Heart left ventricle (tissue), 16 donors: ENCODE measurements around the gene SPINK13. TPM values are rescaled to one million over a fixed set of nuclear protein-coding genes. Genes with fewer than 3 reads are reported as not detected.
"Not testable (repeated sequence)": the region's sequence is repeated elsewhere in the genome, so short reads cannot be mapped to it uniquely, and the experiment has no call there.

Source experiments
- ATAC-seq, 4 donors: fragments of 200-7000 bp; cut with Tn5 transposase; one replicate each; pipeline ENCODE4 v1.9.1; 2020 to 2022; ENCODE audit warnings: moderate library complexity in 4 of 4, mild to moderate bottlenecking in 3 of 4, moderate number of reproducible peaks in 1 of 4
- DNase-seq, 5 donors: peaks; one replicate each; pipeline ENCODE4 v3.0.0-alpha.2; 2020
- H3K27ac ChIP-seq, 12 donors: fragments of 200-600 bp; sonication (generic) in 4 of 12; one replicate each; pipeline versions ENCODE4 v1.5.0 to v1.8.0; 2016 to 2022; ENCODE audit warnings: mild to moderate bottlenecking in 2 of 12
- H3K27me3 ChIP-seq, 9 donors: fragments of 200-600 bp; sonication (generic) in 2 of 9; one replicate each; pipeline versions ENCODE4 v1.5.1 to v1.8.0; 2016 to 2022; ENCODE audit warnings: mild to moderate bottlenecking in 3 of 9
- H3K36me3 ChIP-seq, 9 donors: fragments of 200-600 bp; sonication (generic) in 2 of 9; one replicate each; pipeline versions ENCODE4 v1.5.0 to v1.8.0; 2018 to 2022; ENCODE audit warnings: mild to moderate bottlenecking in 2 of 9
- H3K4me1 ChIP-seq, 12 donors: fragments of 200-600 bp; sonication (generic) in 4 of 12; one replicate each; pipeline versions ENCODE4 v1.5.0 to v1.8.0; 2016 to 2022; ENCODE audit warnings: mild to moderate bottlenecking in 3 of 12
- H3K4me3 ChIP-seq, 12 donors: fragments of 200-600 bp; sonication (generic) in 4 of 12; one replicate each; pipeline versions ENCODE4 v1.5.0 to v1.8.0; 2017 to 2022; ENCODE audit warnings: mild to moderate bottlenecking in 9 of 12, moderate library complexity in 4 of 12
- H3K9me3 ChIP-seq, 12 donors: fragments of 200-600 bp; sonication (generic) in 4 of 12; one replicate each; pipeline versions ENCODE4 v1.5.0 to v1.8.0; 2016 to 2022; ENCODE audit warnings: mild to moderate bottlenecking in 1 of 12
- POLR2A ChIP-seq, 2 donors: fragments of 450-650 bp; IDR thresholded peaks; one replicate each; pipeline ENCODE4 v1.6.1; 2017; ENCODE audit warnings: antibody characterized with exemption in 2 of 2, mild to moderate bottlenecking in 2 of 2, moderate library complexity in 2 of 2
- WGBS, 4 donors: extraction: QIAGEN DNeasy Blood & Tissue Kit in 2 of 4; methylation state at CpG; one replicate each; pipeline versions ENCODE4 v1.1.5 to v1.1.7; 2013 to 2018; 5-methylcytosine and 5-hydroxymethylcytosine counted together
- intact Hi-C, 10 donors: fragments of 100-400 bp; cut with DNase I; formaldehyde crosslinking; loops; one replicate each; pipeline versions ENCODE4 v1.11.1 to v1.14.2; 2022
- polyA plus RNA-seq, 2 donors: library from polyadenylated mRNA; stranded (reverse); fragments of 200-250 nt; gene quantifications; one replicate each; pipeline ENCODE4 v1.2.3, GENCODE V29; 2013
- total RNA-seq, 9 donors: library from RNA; depleted of rRNA in 2 of 9; stranded (reverse); fragments of >200 nt in 2 of 9; fragmentation: NEBNext Ultra II Directional in 3 of 9; extraction: Animal tissue kit (Norgen Biotek cat#: 25700) in 3 of 9; gene quantifications; one replicate each; pipeline versions ENCODE4 v1.1.0 to v1.2.4, GENCODE V29; 2016 to 2023
- TF ChIP-seq, protein P1 (sequence below), 12 donors: fragments of 200-600 bp; sonication (generic) in 4 of 12; IDR thresholded peaks; one replicate each; pipeline versions ENCODE4 v1.5.0 to v1.8.0; 2018 to 2022; ENCODE audit warnings: antibody characterized with exemption in 12 of 12, mild to moderate bottlenecking in 5 of 12
- donor health status: ischemic (EF 13 %, LVEDD 7.1; RV severe dilation, severe dysfunction).
- donor health status: healthy with polysubstance abuse.
- donor health status: DM: no; HTN: yes; CAD: no.
- donor health status: DM: no; HTN: no; CAD: no.
- donor health status: ischemic (EF 25% LVEDD 6.9; RV normal size, moderate dysfunction).
- donor health status: ischemic (EF 25% LVEDD 5.7; RV mildly dilated, moderate dysfunction).
- donor health status: healthy.
- donor health status: DM: yes; HTN: yes; CAD: no.
- donor health status: ischemic (EF 35%, LVEDD 5.7; RV mildly dilated, moderate dysfunction).
- donor health status: nonischemic (EF 11% LVEDD 7.7; RV severe dilation, severe dysfunction).
- donor health status: DM: yes; HTN: yes; CAD: no.
- donor health status: PGD.
- donor health status: ischemic (EF 29% LVEDD 5.4; RV normal size, mild dysfunction).
- donor health status: nonischemic (EF 23%, LVEDD 6.1; RV moderate dilation, normal function).

Gene SPINK13
- total and polyA plus RNA-seq, 11 donors: not detected

- intact Hi-C loops: loop anchor here in 1 of 10 donors (10.0 kb wide), 1 partner anchor 53 kb away; no protein-coding TSS in a partner anchor
- 83 to 88% (median 84%) methylated on average over 3 of the region's 3 CpGs for WGBS, 4 donors
- ATAC-seq: no peak
Measured at GRCh38 chr5:148311484-148311883, 42.9 kb downstream of the SPINK13 start.

GRCh38 chr5:148312153-148312552 lies 43.6 kb downstream of the SPINK13 start, which contains the start of gene SPINK7:
Gene SPINK7, plus strand, starts transcription at chr5:148312423. Its CDS starts 61 bp downstream, at chr5:148312484.
- 62 to 81% (median 72%) methylated on average over 3 of the region's 3 CpGs for WGBS, 4 donors
- ATAC-seq (no peak), DNase-seq (no peak)
- Histone ChIP-seq H3K9me3 (no peaks in the 10 kb centered on the region), H3K4me1 (peaks cover 0 to 15% (median 0%) of the 10 kb centered on the region in 12 donors), H3K27ac (no peak within 1 kb of the TSS), H3K4me3 (no peak within 1 kb of the TSS), H3K36me3 (no peaks in the 10 kb centered on the region), H3K27me3 (no peaks in the 10 kb centered on the region)
- intact Hi-C loops: loop anchor here in 1 of 10 donors (10.0 kb wide), 1 partner anchor 53 kb away; no protein-coding TSS in a partner anchor
- no peak for TF ChIP-seq POLR2A (IDR thresholded peaks at IDR 0.05)
- TF ChIP-seq, protein P1, sequence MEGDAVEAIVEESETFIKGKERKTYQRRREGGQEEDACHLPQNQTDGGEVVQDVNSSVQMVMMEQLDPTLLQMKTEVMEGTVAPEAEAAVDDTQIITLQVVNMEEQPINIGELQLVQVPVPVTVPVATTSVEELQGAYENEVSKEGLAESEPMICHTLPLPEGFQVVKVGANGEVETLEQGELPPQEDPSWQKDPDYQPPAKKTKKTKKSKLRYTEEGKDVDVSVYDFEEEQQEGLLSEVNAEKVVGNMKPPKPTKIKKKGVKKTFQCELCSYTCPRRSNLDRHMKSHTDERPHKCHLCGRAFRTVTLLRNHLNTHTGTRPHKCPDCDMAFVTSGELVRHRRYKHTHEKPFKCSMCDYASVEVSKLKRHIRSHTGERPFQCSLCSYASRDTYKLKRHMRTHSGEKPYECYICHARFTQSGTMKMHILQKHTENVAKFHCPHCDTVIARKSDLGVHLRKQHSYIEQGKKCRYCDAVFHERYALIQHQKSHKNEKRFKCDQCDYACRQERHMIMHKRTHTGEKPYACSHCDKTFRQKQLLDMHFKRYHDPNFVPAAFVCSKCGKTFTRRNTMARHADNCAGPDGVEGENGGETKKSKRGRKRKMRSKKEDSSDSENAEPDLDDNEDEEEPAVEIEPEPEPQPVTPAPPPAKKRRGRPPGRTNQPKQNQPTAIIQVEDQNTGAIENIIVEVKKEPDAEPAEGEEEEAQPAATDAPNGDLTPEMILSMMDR (IDR thresholded peaks at IDR 0.05): no peak

More at GRCh38 chr5:148311484-148311883, 42.9 kb downstream of the SPINK13 start:
- no peak for TF ChIP-seq POLR2A (IDR thresholded peaks at IDR 0.05)
- TF ChIP-seq, protein P1 (IDR thresholded peaks at IDR 0.05): no peak
- no peaks in the 10 kb centered on the region for H3K9me3 ChIP-seq
- no peaks in the 10 kb centered on the region for H3K27me3 ChIP-seq
- no peak for DNase-seq
- H3K4me1 ChIP-seq: peaks cover 0 to 15% (median 0%) of the 10 kb centered on the region in 12 donors
- no peak overlapping the region for H3K4me3 ChIP-seq
- no peak overlapping the region for H3K27ac ChIP-seq
- H3K36me3 ChIP-seq: no peaks in the 10 kb centered on the region

DNA sequence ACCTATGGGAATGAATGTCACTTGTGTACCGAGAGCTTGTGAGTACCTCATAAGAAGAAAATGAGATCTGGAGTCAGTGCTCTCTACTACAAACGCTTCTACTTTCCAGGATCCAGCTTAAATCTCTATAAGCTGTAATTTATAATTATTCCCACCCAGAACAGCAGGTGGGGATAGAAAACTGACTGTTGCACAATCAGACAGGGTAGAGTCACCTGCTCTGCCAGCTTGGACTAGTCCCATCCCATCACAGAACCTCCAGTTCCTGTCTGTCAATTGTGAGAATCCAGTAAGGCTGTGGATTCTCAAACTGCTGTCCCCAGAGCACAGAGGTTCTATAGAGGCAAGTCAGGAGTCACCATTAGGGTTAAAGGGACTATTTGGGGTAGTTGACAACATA lies 45.6 kb downstream of the SPINK13 start:
- H3K27me3 ChIP-seq: no peaks in the 10 kb centered on the region
- intact Hi-C loops: loop anchor here in 1 of 10 donors (10.0 kb wide), 1 partner anchor 51 kb away; no protein-coding TSS in a partner anchor
- H3K27ac ChIP-seq: no peak overlapping the region
- peak in 1 of 4 donors; percentile 36 for ATAC-seq
- H3K4me1 ChIP-seq: peaks cover 0 to 15% (median 0%) of the 10 kb centered on the region in 12 donors
- TF ChIP-seq, protein P1 (IDR thresholded peaks at IDR 0.05): peak in 1 of 12 donors; percentile 18
- no peak for TF ChIP-seq POLR2A (IDR thresholded peaks at IDR 0.05)
- no peak for DNase-seq
- no peaks in the 10 kb centered on the region for H3K36me3 ChIP-seq
- 87 to 97% (median 91%) methylated on average over 2 of the region's 2 CpGs for WGBS, 4 donors
- no peak overlapping the region for H3K4me3 ChIP-seq
- H3K9me3 ChIP-seq: no peaks in the 10 kb centered on the region

DNA sequence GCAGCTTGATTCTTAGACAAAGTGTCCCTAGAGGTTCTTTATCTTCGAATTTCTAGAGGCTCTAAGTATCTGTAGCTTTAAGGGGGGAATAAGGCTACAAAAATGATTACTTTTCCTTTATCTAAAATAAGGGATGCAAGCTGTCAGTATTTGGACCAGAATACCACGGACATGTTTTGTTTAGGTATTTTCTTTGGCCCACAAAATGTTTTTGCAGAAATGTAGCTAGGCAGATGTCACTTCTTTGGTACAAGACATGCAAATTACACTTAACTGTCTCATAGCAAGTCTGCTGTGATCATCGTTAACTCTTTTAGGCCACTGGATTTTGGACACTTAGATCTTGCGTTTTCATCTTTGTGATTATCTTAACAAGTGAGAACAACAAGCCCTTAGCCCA lies 46.1 kb downstream of the SPINK13 start:
- 46 to 60% (median 51%) methylated on average over 4 of the region's 4 CpGs for WGBS, 4 donors
- Histone ChIP-seq H3K27ac (peak overlapping the region in 4 of 12 donors; percentile 12 to 47 (median 32)), H3K4me3 (no peak overlapping the region), H3K36me3 (no peaks in the 10 kb centered on the region), H3K27me3 (no peaks in the 10 kb centered on the region), H3K9me3 (no peaks in the 10 kb centered on the region), H3K4me1 (peaks cover 0 to 15% (median 0%) of the 10 kb centered on the region in 12 donors)
- intact Hi-C loops: loop anchor here in 1 of 10 donors (10.0 kb wide), 1 partner anchor 50 kb away; no protein-coding TSS in a partner anchor
- DNase-seq (no peak), ATAC-seq (peak in 1 of 4 donors; percentile 42)
- no peak for TF ChIP-seq POLR2A (IDR thresholded peaks at IDR 0.05)
- TF ChIP-seq, protein P1 (IDR thresholded peaks at IDR 0.05): no peak

GRCh38 chr5:148320011-148320963 lies 51.7 kb downstream of the SPINK13 start:
- H3K4me1 ChIP-seq, intact Hi-C loops, H3K9me3 ChIP-seq, H3K36me3 ChIP-seq, H3K27me3 ChIP-seq, ATAC-seq: not testable (repeated sequence)
- H3K27ac ChIP-seq: peak overlapping the region in 2 of 12 donors; percentile 28 to 50
- 9 to 65% (median 50%) methylated on average over 23 to 42 of the region's 42 CpGs for WGBS, 4 donors
- DNase-seq: peak in 1 of 5 donors; percentile 43
- peak overlapping the region in 10 of 12 donors; percentile 32 to 54 (median 50) for H3K4me3 ChIP-seq
